Measurements from ENCODE around the gene WWOX.

- TF ChIP-seq POLR2A (IDR thresholded peaks at IDR 0.05; ENCODE audit: low read length) (no peak), CTCF (IDR thresholded peaks at IDR 0.05) (no peak), CHD2 (IDR thresholded peaks at IDR 0.05; ENCODE audit: low read length, partially characterized antibody) (no peak), RFX5 (IDR thresholded peaks at IDR 0.05) (no peak), CBX2 (IDR thresholded peaks at IDR 0.05; ENCODE audit: borderline replicate concordance, low read depth) (no peak), E2F6 (IDR thresholded peaks at IDR 0.05; ENCODE audit: borderline replicate concordance, low read depth) (no peak), EP300 (IDR thresholded peaks at IDR 0.05) (no peak), JUNB (IDR thresholded peaks at IDR 0.05) (no peak), CBX8 (IDR thresholded peaks at IDR 0.05) (no peak), TFCP2L1 (CRISPR knock-in tag; IDR thresholded peaks at IDR 0.05) (no peak)
- TF ChIP-seq, protein P1, sequence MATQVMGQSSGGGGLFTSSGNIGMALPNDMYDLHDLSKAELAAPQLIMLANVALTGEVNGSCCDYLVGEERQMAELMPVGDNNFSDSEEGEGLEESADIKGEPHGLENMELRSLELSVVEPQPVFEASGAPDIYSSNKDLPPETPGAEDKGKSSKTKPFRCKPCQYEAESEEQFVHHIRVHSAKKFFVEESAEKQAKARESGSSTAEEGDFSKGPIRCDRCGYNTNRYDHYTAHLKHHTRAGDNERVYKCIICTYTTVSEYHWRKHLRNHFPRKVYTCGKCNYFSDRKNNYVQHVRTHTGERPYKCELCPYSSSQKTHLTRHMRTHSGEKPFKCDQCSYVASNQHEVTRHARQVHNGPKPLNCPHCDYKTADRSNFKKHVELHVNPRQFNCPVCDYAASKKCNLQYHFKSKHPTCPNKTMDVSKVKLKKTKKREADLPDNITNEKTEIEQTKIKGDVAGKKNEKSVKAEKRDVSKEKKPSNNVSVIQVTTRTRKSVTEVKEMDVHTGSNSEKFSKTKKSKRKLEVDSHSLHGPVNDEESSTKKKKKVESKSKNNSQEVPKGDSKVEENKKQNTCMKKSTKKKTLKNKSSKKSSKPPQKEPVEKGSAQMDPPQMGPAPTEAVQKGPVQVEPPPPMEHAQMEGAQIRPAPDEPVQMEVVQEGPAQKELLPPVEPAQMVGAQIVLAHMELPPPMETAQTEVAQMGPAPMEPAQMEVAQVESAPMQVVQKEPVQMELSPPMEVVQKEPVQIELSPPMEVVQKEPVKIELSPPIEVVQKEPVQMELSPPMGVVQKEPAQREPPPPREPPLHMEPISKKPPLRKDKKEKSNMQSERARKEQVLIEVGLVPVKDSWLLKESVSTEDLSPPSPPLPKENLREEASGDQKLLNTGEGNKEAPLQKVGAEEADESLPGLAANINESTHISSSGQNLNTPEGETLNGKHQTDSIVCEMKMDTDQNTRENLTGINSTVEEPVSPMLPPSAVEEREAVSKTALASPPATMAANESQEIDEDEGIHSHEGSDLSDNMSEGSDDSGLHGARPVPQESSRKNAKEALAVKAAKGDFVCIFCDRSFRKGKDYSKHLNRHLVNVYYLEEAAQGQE (IDR thresholded peaks at IDR 0.05) = no peak
- TF ChIP-seq, protein P2, sequence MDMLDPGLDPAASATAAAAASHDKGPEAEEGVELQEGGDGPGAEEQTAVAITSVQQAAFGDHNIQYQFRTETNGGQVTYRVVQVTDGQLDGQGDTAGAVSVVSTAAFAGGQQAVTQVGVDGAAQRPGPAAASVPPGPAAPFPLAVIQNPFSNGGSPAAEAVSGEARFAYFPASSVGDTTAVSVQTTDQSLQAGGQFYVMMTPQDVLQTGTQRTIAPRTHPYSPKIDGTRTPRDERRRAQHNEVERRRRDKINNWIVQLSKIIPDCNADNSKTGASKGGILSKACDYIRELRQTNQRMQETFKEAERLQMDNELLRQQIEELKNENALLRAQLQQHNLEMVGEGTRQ (IDR thresholded peaks at IDR 0.05) = no peak
Measured at GRCh38 chr16:78075800-78076199, 23.7 kb upstream of the WWOX start.
